CD14-positive monocyte (primary cell): ENCODE data around the gene PANK1. TPM values are rescaled to one million over a fixed set of nuclear protein-coding genes. Genes with fewer than 3 reads are reported as not detected.

ENCODE experiments used
- DNase-seq, 3 donors: peaks; one replicate each; pipeline ENCODE4 v3.0.0-alpha.2; 2011 to 2022
- H2AFZ ChIP-seq: 2 replicates; pipeline ENCODE4 v1.6.0; 2012; ENCODE audit warnings: mild to moderate bottlenecking, low read depth, low read length, inconsistent platforms; ENCODE audit not compliant: insufficient read depth, poor library complexity, severe bottlenecking
- H3K27ac ChIP-seq, 2 donors: 1 replicate in 1 of 2; 2 replicates in 1 of 2; pipeline ENCODE4 v1.5.1; 2012 to 2013; ENCODE audit warnings: low read length in 2 of 2, control low read depth in 1 of 2, inconsistent platforms in 1 of 2, low read depth in 1 of 2, mild to moderate bottlenecking in 1 of 2
- H3K27me3 ChIP-seq, 2 donors: one replicate each; pipeline versions ENCODE4 v1.6.0 to v1.6.1; 2011 to 2013; ENCODE audit warnings: low read length in 2 of 2; ENCODE audit not compliant: control insufficient read depth in 2 of 2, insufficient read depth in 2 of 2
- H3K36me3 ChIP-seq, 2 donors: replicated peaks in 1 of 2; 1 replicate in 1 of 2; 2 replicates in 1 of 2; pipeline versions ENCODE4 v1.5.1 to v1.6.1; 2012 to 2013; ENCODE audit warnings: low read length in 2 of 2, control low read depth in 1 of 2, inconsistent platforms in 1 of 2, mild to moderate bottlenecking in 1 of 2; ENCODE audit not compliant: insufficient read depth in 2 of 2, control insufficient read depth in 1 of 2
- H3K4me1 ChIP-seq, 2 donors: 1 replicate in 1 of 2; 2 replicates in 1 of 2; pipeline versions ENCODE4 v1.5.1 to v1.6.1; 2012 to 2013; ENCODE audit warnings: low read length in 2 of 2, control low read depth in 1 of 2, inconsistent platforms in 1 of 2, mild to moderate bottlenecking in 1 of 2, moderate library complexity in 1 of 2; ENCODE audit not compliant: insufficient read depth in 2 of 2, control insufficient read depth in 1 of 2
- H3K4me2 ChIP-seq: replicated peaks from 2 replicates; pipeline ENCODE3; 2012; ENCODE audit warnings: low read length, moderate library complexity, mild to moderate bottlenecking; ENCODE audit not compliant: poor library complexity, severe bottlenecking; ENCODE audit errors: extremely low read depth
- H3K4me3 ChIP-seq, 3 experiments: fragments of 200-600 bp in 1 of 3; sonication (generic) in 1 of 3; replicated peaks in 1 of 3; 1 replicate in 2 of 3; 2 replicates in 1 of 3; pipeline ENCODE4 v1.5.1; 2011 to 2013; ENCODE audit warnings: low read length in 3 of 3, mild to moderate bottlenecking in 3 of 3, control low read depth in 2 of 3, low read depth in 2 of 3, inconsistent platforms in 1 of 3, moderate library complexity in 1 of 3
- H3K79me2 ChIP-seq: 2 replicates; pipeline ENCODE4 v1.6.0; 2012; ENCODE audit warnings: mild to moderate bottlenecking, control low read depth, inconsistent platforms, low read length, moderate library complexity; ENCODE audit not compliant: insufficient read depth
- H3K9ac ChIP-seq: 2 replicates; pipeline ENCODE4 v1.6.0; 2017; ENCODE audit warnings: low read length, mild to moderate bottlenecking; ENCODE audit not compliant: insufficient read depth, poor library complexity, severe bottlenecking
- H3K9me3 ChIP-seq, 2 donors: replicated peaks in 1 of 2; 1 replicate in 1 of 2; 2 replicates in 1 of 2; pipeline versions ENCODE4 v1.5.1 to v1.6.1; 2012 to 2013; ENCODE audit warnings: low read length in 2 of 2, control low read depth in 1 of 2; ENCODE audit not compliant: control insufficient read depth in 1 of 2, insufficient read depth in 1 of 2
- H4K20me1 ChIP-seq: 2 replicates; pipeline ENCODE4 v1.6.0; 2012; ENCODE audit warnings: mild to moderate bottlenecking, low read length, control low read depth, moderate library complexity; ENCODE audit not compliant: insufficient read depth
- H3K27ac Mint-ChIP-seq, 7 donors: one replicate each; pipeline ENCODE4 v1.8.0; 2020; ENCODE audit warnings: mild to moderate bottlenecking in 7 of 7, mixed read lengths in 7 of 7, moderate library complexity in 6 of 7, inconsistent platforms in 2 of 7
- H3K27me3 Mint-ChIP-seq, 3 donors: one replicate each; pipeline ENCODE4 v1.8.0; 2021 to 2022; ENCODE audit warnings: low read depth in 3 of 3, mild to moderate bottlenecking in 3 of 3, mixed read lengths in 3 of 3, moderate library complexity in 3 of 3, inconsistent platforms in 1 of 3
- H3K36me3 Mint-ChIP-seq, 2 donors: one replicate each; pipeline ENCODE4 v1.8.0; 2020; ENCODE audit warnings: mixed read lengths in 2 of 2, inconsistent platforms in 1 of 2, mild to moderate bottlenecking in 1 of 2
- H3K4me1 Mint-ChIP-seq: one replicate; pipeline ENCODE4 v1.8.0; 2020; ENCODE audit warnings: mild to moderate bottlenecking, mixed read lengths
- H3K4me3 Mint-ChIP-seq, 2 donors: one replicate each; pipeline ENCODE4 v1.8.0; 2020; ENCODE audit warnings: mild to moderate bottlenecking in 2 of 2, mixed read lengths in 2 of 2, moderate library complexity in 1 of 2
- H3K9me3 Mint-ChIP-seq, 7 donors: one replicate each; pipeline ENCODE4 v1.8.0; 2020 to 2022; ENCODE audit warnings: mixed read lengths in 7 of 7, mild to moderate bottlenecking in 6 of 7, moderate library complexity in 6 of 7, inconsistent platforms in 2 of 7
- CTCF ChIP-seq: fragments of 200-600 bp; IDR thresholded peaks from one replicate; pipeline ENCODE4 v1.8.0; 2022; ENCODE audit warnings: antibody characterized with exemption, mild to moderate bottlenecking
- WGBS: methylation state at CpG from one replicate; pipeline ENCODE4 v1.1.5; 2013; ENCODE audit warnings: missing lambda C conversion rate; ENCODE audit not compliant: insufficient coverage; 5-methylcytosine and 5-hydroxymethylcytosine counted together
- intact Hi-C, 2 donors: fragments of 100-400 bp; cut with micrococcal nuclease; formaldehyde crosslinking; loops; one replicate each; pipeline versions ENCODE4 v1.15.0 to v1.15.1; 2023
- polyA plus RNA-seq, 3 donors: library from polyadenylated mRNA; depleted of rRNA in 1 of 3; unstranded in 2 of 3; stranded (reverse) in 1 of 3; fragments of 300-500 nt in 2 of 3; fragments of >200 nt in 1 of 3; fragmentation: Illumina TruSeq in 2 of 3; gene quantifications; 1 replicate in 2 of 3; 2 replicates in 1 of 3; pipeline ENCODE4 v1.2.3, GENCODE V29; 2012 to 2021

Gene PANK1
- polyA plus RNA-seq, 3 donors, result 0.31 to 0.67 (median 0.61) TPM

GRCh38 chr10:89602919-89603318 lies 42.1 kb downstream of the PANK1 start:
- no peak for TF ChIP-seq CTCF

GRCh38 chr10:89601728-89602361 lies 43.2 kb downstream of the PANK1 start:
- Histone ChIP-seq H2AFZ (no peak overlapping the region), H3K4me1 (no peaks in the 10 kb centered on the region), H3K4me3 (no peak overlapping the region), H3K9me3 (no peaks in the 10 kb centered on the region), H3K27ac (no peak overlapping the region), H3K27me3 (no peaks in the 10 kb centered on the region), H3K9ac (no peak overlapping the region), H3K4me2 (no peak overlapping the region), H4K20me1 (no peaks in the 10 kb centered on the region), H3K36me3 (no peaks in the 10 kb centered on the region), H3K79me2 (no peaks in the 10 kb centered on the region)
- peaks cover 0 to 1% (median 0%) of the 10 kb centered on the region in 3 donors for H3K27me3 Mint-ChIP-seq
- no peaks in the 10 kb centered on the region for H3K4me1 Mint-ChIP-seq
- no peak overlapping the region for H3K27ac Mint-ChIP-seq
- peaks cover 11 to 12% of the 10 kb centered on the region in 2 donors for H3K36me3 Mint-ChIP-seq
- intact Hi-C loops, result no loop called here
- no peak for TF ChIP-seq CTCF
- no peak overlapping the region for H3K4me3 Mint-ChIP-seq
- no peak for DNase-seq
- 100% methylated on average over 2 of the region's 2 CpGs for WGBS
- H3K9me3 Mint-ChIP-seq, result no peaks in the 10 kb centered on the region

More at GRCh38 chr10:89602919-89603318, 42.1 kb downstream of the PANK1 start:
- no CpG with 5 or more reads among the region's 2 CpGs for WGBS
- H4K20me1 ChIP-seq, result no peaks in the 10 kb centered on the region
- H2AFZ ChIP-seq, result no peak overlapping the region
- DNase-seq, result no peak
- Mint-ChIP-seq H3K27ac (no peak overlapping the region), H3K4me1 (no peaks in the 10 kb centered on the region), H3K36me3 (peaks cover 12 to 13% of the 10 kb centered on the region in 2 donors), H3K9me3 (no peaks in the 10 kb centered on the region), H3K27me3 (peaks cover 0 to 1% (median 0%) of the 10 kb centered on the region in 3 donors), H3K4me3 (no peak overlapping the region)
- H3K4me3 ChIP-seq, result no peak overlapping the region
- intact Hi-C loops, result no loop called here
- no peaks in the 10 kb centered on the region for H3K9me3 ChIP-seq
- H3K4me2 ChIP-seq, result no peak overlapping the region
- no peak overlapping the region for H3K9ac ChIP-seq
- no peaks in the 10 kb centered on the region for H3K36me3 ChIP-seq
- H3K27me3 ChIP-seq, result no peaks in the 10 kb centered on the region
- no peaks in the 10 kb centered on the region for H3K4me1 ChIP-seq
- no peak overlapping the region for H3K27ac ChIP-seq
- no peaks in the 10 kb centered on the region for H3K79me2 ChIP-seq
